HepG2 (cell line): ENCODE results near the gene ARHGEF11. TPM values are rescaled to one million over a fixed set of nuclear protein-coding genes. Genes with fewer than 3 reads are reported as not detected.

ENCODE experiments used
- DMAP1 ChIP-seq: IDR thresholded peaks from 2 replicates; pipeline ENCODE4 v1.6.1; 2016
- ETV5 ChIP-seq: IDR thresholded peaks from 2 replicates; pipeline ENCODE4 v1.6.1; 2018; ENCODE audit warnings: missing biosample characterization, missing genetic modification reagents, inconsistent platforms, borderline replicate concordance
- GATAD2A ChIP-seq: IDR thresholded peaks from 2 replicates; pipeline ENCODE4 v1.6.1; 2016
- HOXA3 ChIP-seq: sonication (generic); formaldehyde crosslinking; IDR thresholded peaks from 2 replicates; pipeline ENCODE4 v1.5.0; 2020; ENCODE audit warnings: missing genetic modification reagents
- MEF2D ChIP-seq: sonication (generic); formaldehyde crosslinking; IDR thresholded peaks from 2 replicates; pipeline ENCODE4 v1.5.1; 2020; ENCODE audit warnings: mild to moderate bottlenecking, missing genetic modification reagents
- NCOA1 ChIP-seq: sonication (generic); formaldehyde crosslinking; IDR thresholded peaks from 2 replicates; pipeline ENCODE4 v1.9.0; 2021; ENCODE audit warnings: missing genetic modification reagents
- NFYC ChIP-seq: IDR thresholded peaks from 2 replicates; pipeline ENCODE4 v1.6.1; 2016; ENCODE audit warnings: missing genetic modification reagents, missing compliant biosample characterization
- PAWR ChIP-seq: sonication (generic); formaldehyde crosslinking; IDR thresholded peaks from 2 replicates; pipeline ENCODE4 v1.4.0; 2020; ENCODE audit warnings: missing genetic modification reagents, mild to moderate bottlenecking, borderline replicate concordance
- RBM22 ChIP-seq: fragments of 200-400 bp; formaldehyde crosslinking; optimal IDR thresholded peaks from 2 replicates; pipeline ENCODE3; 2017; ENCODE audit warnings: mild to moderate bottlenecking, low read length, moderate library complexity
- RFXANK ChIP-seq: IDR thresholded peaks from 2 replicates; pipeline ENCODE4 v1.6.1; 2016
- RNF2 ChIP-seq: fragments of 450-650 bp; conservative IDR thresholded peaks from 2 replicates; pipeline ENCODE4 v1.6.1; 2016; ENCODE audit warnings: low read depth
- RXRB ChIP-seq: IDR thresholded peaks from 2 replicates; pipeline ENCODE4 v1.6.1; 2016; ENCODE audit warnings: borderline replicate concordance, missing genetic modification reagents, missing compliant biosample characterization
- SIN3A ChIP-seq: IDR thresholded peaks from 2 replicates; pipeline ENCODE4 v1.6.1; 2011; ENCODE audit warnings: low read depth, mild to moderate bottlenecking, control low read depth, low read length, borderline replicate concordance
- TGIF2 ChIP-seq: IDR thresholded peaks from 2 replicates; pipeline ENCODE4 v1.6.1; 2016; ENCODE audit warnings: control low read depth, missing compliant biosample characterization
- ZBTB8A ChIP-seq: sonication (generic); formaldehyde crosslinking; IDR thresholded peaks from 2 replicates; pipeline ENCODE4 v1.4.0; 2020; ENCODE audit warnings: mild to moderate bottlenecking, low read depth, missing genetic modification reagents, borderline replicate concordance
- ZMYM3 ChIP-seq: sonication (generic); formaldehyde crosslinking; IDR thresholded peaks from 2 replicates; pipeline ENCODE4 v1.5.1; 2020; ENCODE audit warnings: mild to moderate bottlenecking, missing genetic modification reagents
- ZNF329 ChIP-seq: sonication (generic); formaldehyde crosslinking; IDR thresholded peaks from 2 replicates; pipeline ENCODE4 v1.9.0; 2021; ENCODE audit warnings: low read depth, mild to moderate bottlenecking, missing genetic modification reagents
- ZNF331 ChIP-seq: sonication (generic); formaldehyde crosslinking; IDR thresholded peaks from 2 replicates; pipeline ENCODE4 v1.4.0; 2020; ENCODE audit warnings: missing genetic modification reagents
- ZNF382 ChIP-seq: sonication (generic); formaldehyde crosslinking; IDR thresholded peaks from 2 replicates; pipeline ENCODE4 v1.5.0; 2020; ENCODE audit warnings: missing genetic modification reagents, mild to moderate bottlenecking, borderline replicate concordance
- polyA plus RNA-seq, 8 experiments: library from polyadenylated mRNA; depleted of rRNA in 3 of 8; stranded (reverse) in 7 of 8; unstranded in 1 of 8; fragments of >200 nt; fragmentation: Illumina TruSeq in 4 of 8; extraction: Trizol in 4 of 8; gene quantifications; 2 replicates each; pipeline versions ENCODE4 v1.2.1 to v1.2.3, GENCODE V29; 2011 to 2016; ENCODE audit warnings: low read depth in 4 of 8, missing spikeins in 1 of 8, mixed read lengths in 1 of 8; ENCODE audit not compliant: insufficient read depth in 1 of 8
- total RNA-seq, 5 experiments: library from RNA; depleted of rRNA; stranded (reverse); fragments of >200 nt; fragmentation: Illumina TruSeq; extraction: Trizol; gene quantifications; 2 replicates each; pipeline ENCODE4 v1.2.3, GENCODE V29; 2016; ENCODE audit warnings: low read depth in 1 of 5
- TF ChIP-seq, protein P1 (sequence below): sonication (generic); formaldehyde crosslinking; IDR thresholded peaks from 2 replicates; pipeline ENCODE4 v1.5.0; 2020; ENCODE audit warnings: mild to moderate bottlenecking, low read depth, missing genetic modification reagents, borderline replicate concordance
- TF ChIP-seq, protein P2 (sequence below): sonication (generic); formaldehyde crosslinking; IDR thresholded peaks from 2 replicates; pipeline ENCODE4 v1.9.0; 2021; ENCODE audit warnings: missing genetic modification reagents, borderline replicate concordance
- TF ChIP-seq, protein P3 (sequence below): IDR thresholded peaks from 2 replicates; pipeline ENCODE4 v1.6.1; 2012; ENCODE audit warnings: inconsistent platforms
- TF ChIP-seq, protein P4 (sequence below): IDR thresholded peaks from 2 replicates; pipeline ENCODE4 v1.6.1; 2016
- TF ChIP-seq, protein P5 (sequence below): sonication (generic); formaldehyde crosslinking; conservative IDR thresholded peaks from 2 replicates; pipeline ENCODE4 v1.8.0; 2022; ENCODE audit warnings: missing genetic modification reagents

ARHGEF11 gene
- total and polyA plus RNA-seq, 2 of the 13 experiments (the other 11 are each of a cell fraction or from before 2014, with no cell fraction given): 16.5 to 21.2 TPM

DNA sequence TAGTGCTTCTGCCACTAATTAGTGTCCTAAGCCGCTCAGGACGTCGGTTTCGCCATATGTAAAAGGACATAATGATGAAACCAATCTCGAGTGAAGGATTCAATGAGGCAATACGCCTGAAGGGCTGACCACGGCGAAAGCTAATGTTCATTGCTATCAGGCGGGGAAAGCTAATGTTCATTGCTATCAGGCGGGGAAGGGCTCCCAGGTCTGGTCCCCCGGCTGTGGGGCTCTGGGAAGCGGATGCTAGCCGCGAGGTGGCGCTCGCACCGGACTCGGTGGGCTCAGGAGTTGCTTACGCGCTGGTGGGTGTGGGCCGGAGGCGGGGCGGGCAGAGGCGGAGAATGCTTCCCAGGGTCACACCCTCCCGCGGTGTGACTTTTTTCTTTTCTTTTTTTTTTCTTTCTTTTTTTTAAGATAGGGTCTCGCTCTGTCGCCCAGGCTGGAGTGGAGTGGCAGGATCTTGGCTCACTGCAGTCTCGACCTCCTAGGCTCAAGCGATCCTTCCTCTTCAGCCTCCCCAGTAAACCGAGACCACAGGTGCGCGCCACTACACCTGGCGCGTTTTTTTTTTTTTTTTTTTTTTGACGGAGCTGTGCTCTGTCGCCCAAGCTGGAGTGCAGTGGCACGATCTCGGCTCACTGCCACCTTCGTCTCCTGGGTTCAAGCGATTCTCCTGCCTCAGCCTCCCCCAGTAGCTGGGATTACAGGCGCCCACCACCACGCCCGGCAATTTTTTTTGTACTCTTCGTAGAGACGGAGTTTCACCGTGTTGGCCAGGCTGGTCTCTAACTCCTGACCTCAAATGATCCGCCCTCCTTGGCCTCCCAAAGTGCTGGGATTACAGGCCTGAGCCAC, 153.1 kb downstream of the ARHGEF11 start (continued):
- TF ChIP-seq, protein P1, sequence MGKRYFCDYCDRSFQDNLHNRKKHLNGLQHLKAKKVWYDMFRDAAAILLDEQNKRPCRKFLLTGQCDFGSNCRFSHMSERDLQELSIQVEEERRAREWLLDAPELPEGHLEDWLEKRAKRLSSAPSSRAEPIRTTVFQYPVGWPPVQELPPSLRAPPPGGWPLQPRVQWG (CRISPR knock-in tag): no peak
- no peak for TF ChIP-seq MEF2D
- TF ChIP-seq, protein P2, sequence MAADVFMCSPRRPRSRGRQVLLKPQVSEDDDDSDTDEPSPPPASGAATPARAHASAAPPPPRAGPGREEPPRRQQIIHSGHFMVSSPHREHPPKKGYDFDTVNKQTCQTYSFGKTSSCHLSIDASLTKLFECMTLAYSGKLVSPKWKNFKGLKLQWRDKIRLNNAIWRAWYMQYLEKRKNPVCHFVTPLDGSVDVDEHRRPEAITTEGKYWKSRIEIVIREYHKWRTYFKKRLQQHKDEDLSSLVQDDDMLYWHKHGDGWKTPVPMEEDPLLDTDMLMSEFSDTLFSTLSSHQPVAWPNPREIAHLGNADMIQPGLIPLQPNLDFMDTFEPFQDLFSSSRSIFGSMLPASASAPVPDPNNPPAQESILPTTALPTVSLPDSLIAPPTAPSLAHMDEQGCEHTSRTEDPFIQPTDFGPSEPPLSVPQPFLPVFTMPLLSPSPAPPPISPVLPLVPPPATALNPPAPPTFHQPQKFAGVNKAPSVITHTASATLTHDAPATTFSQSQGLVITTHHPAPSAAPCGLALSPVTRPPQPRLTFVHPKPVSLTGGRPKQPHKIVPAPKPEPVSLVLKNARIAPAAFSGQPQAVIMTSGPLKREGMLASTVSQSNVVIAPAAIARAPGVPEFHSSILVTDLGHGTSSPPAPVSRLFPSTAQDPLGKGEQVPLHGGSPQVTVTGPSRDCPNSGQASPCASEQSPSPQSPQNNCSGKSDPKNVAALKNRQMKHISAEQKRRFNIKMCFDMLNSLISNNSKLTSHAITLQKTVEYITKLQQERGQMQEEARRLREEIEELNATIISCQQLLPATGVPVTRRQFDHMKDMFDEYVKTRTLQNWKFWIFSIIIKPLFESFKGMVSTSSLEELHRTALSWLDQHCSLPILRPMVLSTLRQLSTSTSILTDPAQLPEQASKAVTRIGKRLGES (CRISPR knock-in tag): no peak
- TF ChIP-seq ZBTB8A (CRISPR knock-in tag): no peak
- TF ChIP-seq GATAD2A (CRISPR knock-in tag): peak; percentile 39; the same call in 1 of the 2 replicates
- no peak for TF ChIP-seq ZMYM3 (CRISPR knock-in tag)
- no peak for TF ChIP-seq ZNF331 (CRISPR knock-in tag)
- peak; percentile 50; the same call in 1 of the 2 replicates for TF ChIP-seq HOXA3 (CRISPR knock-in tag)
- no peak for TF ChIP-seq ETV5 (CRISPR knock-in tag)
- no peak for TF ChIP-seq ZNF329 (CRISPR knock-in tag)
- no peak for TF ChIP-seq PAWR
- no peak for TF ChIP-seq RNF2
- TF ChIP-seq RXRB: 0 out of 2 replicates have a peak, but pooled peaks have one; percentile 29
- no peak for TF ChIP-seq NCOA1 (CRISPR knock-in tag)
- no peak for TF ChIP-seq SIN3A
- no peak for TF ChIP-seq RFXANK (CRISPR knock-in tag)
- TF ChIP-seq, protein P3, sequence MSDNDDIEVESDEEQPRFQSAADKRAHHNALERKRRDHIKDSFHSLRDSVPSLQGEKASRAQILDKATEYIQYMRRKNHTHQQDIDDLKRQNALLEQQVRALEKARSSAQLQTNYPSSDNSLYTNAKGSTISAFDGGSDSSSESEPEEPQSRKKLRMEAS: 0 out of 2 replicates have a peak, but pooled peaks have one; percentile 18
- TF ChIP-seq DMAP1: no peak
- no peak for TF ChIP-seq TGIF2 (CRISPR knock-in tag)
- TF ChIP-seq NFYC (CRISPR knock-in tag): no peak
- no peak for TF ChIP-seq ZNF382 (CRISPR knock-in tag)
- TF ChIP-seq RBM22: no peak
- TF ChIP-seq, protein P4, sequence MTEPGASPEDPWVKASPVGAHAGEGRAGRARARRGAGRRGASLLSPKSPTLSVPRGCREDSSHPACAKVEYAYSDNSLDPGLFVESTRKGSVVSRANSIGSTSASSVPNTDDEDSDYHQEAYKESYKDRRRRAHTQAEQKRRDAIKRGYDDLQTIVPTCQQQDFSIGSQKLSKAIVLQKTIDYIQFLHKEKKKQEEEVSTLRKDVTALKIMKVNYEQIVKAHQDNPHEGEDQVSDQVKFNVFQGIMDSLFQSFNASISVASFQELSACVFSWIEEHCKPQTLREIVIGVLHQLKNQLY (CRISPR knock-in tag): no peak
- TF ChIP-seq, protein P5, sequence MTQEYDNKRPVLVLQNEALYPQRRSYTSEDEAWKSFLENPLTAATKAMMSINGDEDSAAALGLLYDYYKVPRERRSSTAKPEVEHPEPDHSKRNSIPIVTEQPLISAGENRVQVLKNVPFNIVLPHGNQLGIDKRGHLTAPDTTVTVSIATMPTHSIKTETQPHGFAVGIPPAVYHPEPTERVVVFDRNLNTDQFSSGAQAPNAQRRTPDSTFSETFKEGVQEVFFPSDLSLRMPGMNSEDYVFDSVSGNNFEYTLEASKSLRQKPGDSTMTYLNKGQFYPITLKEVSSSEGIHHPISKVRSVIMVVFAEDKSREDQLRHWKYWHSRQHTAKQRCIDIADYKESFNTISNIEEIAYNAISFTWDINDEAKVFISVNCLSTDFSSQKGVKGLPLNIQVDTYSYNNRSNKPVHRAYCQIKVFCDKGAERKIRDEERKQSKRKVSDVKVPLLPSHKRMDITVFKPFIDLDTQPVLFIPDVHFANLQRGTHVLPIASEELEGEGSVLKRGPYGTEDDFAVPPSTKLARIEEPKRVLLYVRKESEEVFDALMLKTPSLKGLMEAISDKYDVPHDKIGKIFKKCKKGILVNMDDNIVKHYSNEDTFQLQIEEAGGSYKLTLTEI (CRISPR knock-in tag): no peak
